H9 (cell line): ENCODE data around the gene NKD2. TPM values are rescaled to one million over a fixed set of nuclear protein-coding genes. Genes with fewer than 3 reads are reported as not detected.

Experiments
- DNase-seq: peaks from one replicate; pipeline ENCODE4 v3.0.0-alpha.2; 2017
- H2AFZ ChIP-seq: one replicate; pipeline ENCODE4 v1.6.1; 2013; ENCODE audit warnings: mild to moderate bottlenecking, low read length, control low read depth, moderate library complexity
- H2AK5ac ChIP-seq: 2 replicates; pipeline ENCODE4 v1.6.1; 2013; ENCODE audit warnings: low read length, control low read depth, mixed read lengths; ENCODE audit not compliant: insufficient read length
- H2BK120ac ChIP-seq: one replicate; pipeline ENCODE4 v1.6.1; 2013; ENCODE audit warnings: low read depth, mild to moderate bottlenecking, low read length, control low read depth, inconsistent platforms; ENCODE audit not compliant: poor library complexity, severe bottlenecking
- H2BK12ac ChIP-seq: 2 replicates; pipeline ENCODE4 v1.6.1; 2013; ENCODE audit warnings: low read length, control low read depth, mixed read lengths, low read depth; ENCODE audit not compliant: insufficient read length
- H2BK15ac ChIP-seq: 2 replicates; pipeline ENCODE4 v1.6.1; 2013; ENCODE audit warnings: low read depth, low read length, control low read depth
- H2BK20ac ChIP-seq: one replicate; pipeline ENCODE4 v1.6.1; 2013; ENCODE audit warnings: low read depth, mild to moderate bottlenecking, low read length, control low read depth, inconsistent platforms; ENCODE audit not compliant: poor library complexity, severe bottlenecking
- H2BK5ac ChIP-seq: 2 replicates; pipeline ENCODE4 v1.6.1; 2013; ENCODE audit warnings: low read length, control low read depth, mixed read lengths; ENCODE audit not compliant: insufficient read length
- H3K14ac ChIP-seq: 2 replicates; pipeline ENCODE4 v1.6.1; 2013; ENCODE audit warnings: low read length, control low read depth; ENCODE audit not compliant: insufficient read depth
- H3K18ac ChIP-seq: 2 replicates; pipeline ENCODE4 v1.6.1; 2013; ENCODE audit warnings: low read depth, mild to moderate bottlenecking, mixed read lengths, low read length, control low read depth; ENCODE audit not compliant: insufficient read length
- H3K23ac ChIP-seq: 2 replicates; pipeline ENCODE4 v1.6.1; 2013; ENCODE audit warnings: low read length, control low read depth, mixed read lengths, low read depth; ENCODE audit not compliant: insufficient read length
- H3K23me2 ChIP-seq: 2 replicates; pipeline ENCODE4 v1.6.1; 2013; ENCODE audit warnings: low read depth, mild to moderate bottlenecking, mixed read lengths, low read length, control low read depth; ENCODE audit not compliant: insufficient read length, poor library complexity, severe bottlenecking
- H3K27ac ChIP-seq: 2 replicates; pipeline ENCODE4 v1.5.1; 2013; ENCODE audit warnings: low read length, control low read depth, mixed read lengths, low read depth; ENCODE audit not compliant: insufficient read length
- H3K27me3 ChIP-seq: 2 replicates; pipeline ENCODE4 v1.6.1; 2013; ENCODE audit warnings: low read length, control low read depth, inconsistent platforms; ENCODE audit not compliant: insufficient read depth
- H3K4ac ChIP-seq: 2 replicates; pipeline ENCODE4 v1.6.1; 2013; ENCODE audit warnings: low read depth, mild to moderate bottlenecking, control low read depth, inconsistent platforms, low read length, moderate library complexity
- H3K4me1 ChIP-seq: 2 replicates; pipeline ENCODE4 v1.6.1; 2013; ENCODE audit warnings: low read length, control low read depth, inconsistent platforms; ENCODE audit not compliant: insufficient read depth
- H3K4me2 ChIP-seq: 2 replicates; pipeline ENCODE4 v1.6.1; 2013; ENCODE audit warnings: low read length, control low read depth, mixed read lengths; ENCODE audit not compliant: insufficient read length, insufficient read depth
- H3K56ac ChIP-seq: 2 replicates; pipeline ENCODE4 v1.6.1; 2013; ENCODE audit warnings: low read depth, mild to moderate bottlenecking, mixed read lengths, low read length, control low read depth; ENCODE audit not compliant: insufficient read length
- H3K79me1 ChIP-seq: 2 replicates; pipeline ENCODE4 v1.6.1; 2013; ENCODE audit warnings: low read depth, mild to moderate bottlenecking, moderate library complexity, low read length, control low read depth, inconsistent platforms; ENCODE audit not compliant: insufficient read depth, poor library complexity, severe bottlenecking
- H3K79me2 ChIP-seq: 2 replicates; pipeline ENCODE4 v1.6.1; 2013; ENCODE audit warnings: low read length, control low read depth, inconsistent platforms; ENCODE audit not compliant: insufficient read depth
- H3K9ac ChIP-seq: 2 replicates; pipeline ENCODE4 v1.6.1; 2013; ENCODE audit warnings: low read length, control low read depth, mixed read lengths; ENCODE audit not compliant: insufficient read length; ENCODE audit errors: extremely low read depth
- H3K9me3 ChIP-seq: one replicate; pipeline ENCODE4 v1.6.1; 2013; ENCODE audit warnings: low read depth, low read length, inconsistent platforms; ENCODE audit not compliant: control insufficient read depth
- H3T11ph ChIP-seq: one replicate; pipeline ENCODE4 v1.6.1; 2013; ENCODE audit warnings: mild to moderate bottlenecking, low read length, control low read depth, inconsistent platforms
- H4K20me1 ChIP-seq: one replicate; pipeline ENCODE4 v1.6.1; 2013; ENCODE audit not compliant: control insufficient read depth, insufficient read length, insufficient read depth
- H4K5ac ChIP-seq: 2 replicates; pipeline ENCODE4 v1.6.1; 2013; ENCODE audit warnings: low read depth, mild to moderate bottlenecking, mixed read lengths, low read length, control low read depth; ENCODE audit not compliant: insufficient read length
- H4K8ac ChIP-seq: replicated peaks from 2 replicates; pipeline ENCODE4 v1.6.1; 2013; ENCODE audit warnings: low read length, control low read depth, mixed read lengths, low read depth; ENCODE audit not compliant: insufficient read length
- H4K91ac ChIP-seq: 2 replicates; pipeline ENCODE4 v1.6.1; 2013; ENCODE audit warnings: low read depth, mild to moderate bottlenecking, moderate library complexity, mixed read lengths, low read length, control low read depth; ENCODE audit not compliant: insufficient read length
- H3K27ac Mint-ChIP-seq, 3 experiments: 2 replicates in 2 of 3; 3 replicates in 1 of 3; pipeline ENCODE4 v1.8.0; 2020 to 2021; ENCODE audit warnings: mixed read lengths in 3 of 3, mild to moderate bottlenecking in 1 of 3, moderate library complexity in 1 of 3
- H3K27me3 Mint-ChIP-seq: 2 replicates; pipeline ENCODE4 v1.8.0; 2021; ENCODE audit warnings: low read depth, mild to moderate bottlenecking, moderate library complexity, mixed read lengths
- H3K36me3 Mint-ChIP-seq, 3 experiments: 2 replicates in 2 of 3; 3 replicates in 1 of 3; pipeline ENCODE4 v1.8.0; 2020 to 2021; ENCODE audit warnings: low read depth in 3 of 3, mixed read lengths in 3 of 3; ENCODE audit not compliant: insufficient read depth in 1 of 3
- H3K4me1 Mint-ChIP-seq, 2 experiments: 2 replicates each; pipeline ENCODE4 v1.8.0; 2020; ENCODE audit warnings: mixed read lengths in 2 of 2
- H3K4me3 Mint-ChIP-seq, 2 experiments: 2 replicates in 1 of 2; 3 replicates in 1 of 2; pipeline ENCODE4 v1.8.0; 2020 to 2021; ENCODE audit warnings: mild to moderate bottlenecking in 2 of 2, mixed read lengths in 2 of 2, moderate library complexity in 1 of 2
- H3K9me3 Mint-ChIP-seq, 2 experiments: 2 replicates in 1 of 2; 3 replicates in 1 of 2; pipeline ENCODE4 v1.8.0; 2020; ENCODE audit warnings: mild to moderate bottlenecking in 2 of 2, mixed read lengths in 2 of 2, moderate library complexity in 1 of 2
- CTCF ChIP-seq: fragments of 200-600 bp; sonication (generic); conservative IDR thresholded peaks from 3 replicates; pipeline ENCODE4 v1.8.0; 2021; ENCODE audit warnings: antibody characterized with exemption, mild to moderate bottlenecking
- WGBS: extraction: QIAGEN DNeasy Blood & Tissue Kit; methylation state at CpG from one replicate; pipeline ENCODE4 v1.1.7; 2013; ENCODE audit warnings: missing lambda C conversion rate, low lambda C conversion rate, mixed read lengths; ENCODE audit not compliant: insufficient read length; ENCODE audit errors: extremely low coverage; 5-methylcytosine and 5-hydroxymethylcytosine counted together
- total RNA-seq: library from RNA; stranded (reverse); gene quantifications from 2 replicates; pipeline ENCODE4 v1.2.1, GENCODE V29; 2021

NKD2 gene
- total RNA-seq, 1 experiment from 2014 or later, result 7.3 TPM

GRCh38 chr5:1063661-1064382 is 55.2 kb downstream of the NKD2 start:
- no peak overlapping the region for H2BK5ac ChIP-seq
- no peak overlapping the region for H2AFZ ChIP-seq
- no peak overlapping the region for H4K91ac ChIP-seq
- no peak for TF ChIP-seq CTCF
- H3K18ac ChIP-seq, result no peak overlapping the region
- no peak overlapping the region for H3K9ac ChIP-seq
- H3K14ac ChIP-seq, result no peak overlapping the region
- no peaks in the 10 kb centered on the region for H3K79me2 ChIP-seq
- no peak overlapping the region for H3K23ac ChIP-seq
- no peaks in the 10 kb centered on the region for H4K20me1 ChIP-seq
- H2AK5ac ChIP-seq, result no peak overlapping the region
- H2BK12ac ChIP-seq, result no peak overlapping the region
- no peak overlapping the region for H3T11ph ChIP-seq
- no peak overlapping the region; the same call in 1 of the 2 replicates for H2BK15ac ChIP-seq
- H3K79me1 ChIP-seq, result no peaks in the 10 kb centered on the region
- no peak for DNase-seq
- no peak overlapping the region for H3K4ac ChIP-seq
- H3K27ac ChIP-seq, result no peak overlapping the region
- Mint-ChIP-seq H3K27ac (no peak overlapping the region), H3K27me3 (no peaks in the 10 kb centered on the region), H3K4me1 (peaks cover 0 to 3% of the 10 kb centered on the region in 2 experiments; a peak in 1 of 4 replicates), H3K36me3 (peaks cover 5 to 43% (median 10%) of the 10 kb centered on the region in 3 experiments; a peak in 6 of 7 replicates), H3K4me3 (no peak overlapping the region), H3K9me3 (no peaks in the 10 kb centered on the region)
- H3K27me3 ChIP-seq, result no peaks in the 10 kb centered on the region
- WGBS, result no CpG with 5 or more reads among the region's 56 CpGs
- H3K56ac ChIP-seq, result no peak overlapping the region
- no peaks in the 10 kb centered on the region for H3K23me2 ChIP-seq
- H3K4me1 ChIP-seq, result no peaks in the 10 kb centered on the region
- no peak overlapping the region for H3K4me2 ChIP-seq
- no peak overlapping the region for H2BK20ac ChIP-seq
- H4K8ac ChIP-seq, result no peak overlapping the region
- H2BK120ac ChIP-seq, result no peak overlapping the region
- no peak overlapping the region for H4K5ac ChIP-seq
- H3K9me3 ChIP-seq, result no peaks in the 10 kb centered on the region
